HG03175 (cell line): ENCODE measurements around the gene RFTN1.

Experiments
- ATAC-seq: cut with Tn5 transposase; IDR thresholded peaks from one replicate; pipeline ENCODE4 v1.9.1; 2021; ENCODE audit warnings: mild to moderate bottlenecking, moderate library complexity; ENCODE audit not compliant: unreplicated experiment

RFTN1 gene

GRCh38 chr3:16364963-16365362 is 148.5 kb downstream of the RFTN1 start:
- no peak for ATAC-seq

GRCh38 chr3:16364323-16364722 is 149.2 kb downstream of the RFTN1 start:
- no peak for ATAC-seq

GRCh38 chr3:16363636-16364035 is 149.9 kb downstream of the RFTN1 start:
- no peak for ATAC-seq

GRCh38 chr3:16362770-16363169 is 150.7 kb downstream of the RFTN1 start:
- ATAC-seq = no peak

- no peak for ATAC-seq
Observed at GRCh38 chr3:16361087-16361486, 152.4 kb downstream of the RFTN1 start.

- no peak for ATAC-seq
Observed at GRCh38 chr3:16359331-16359730, 154.2 kb downstream of the RFTN1 start.

GRCh38 chr3:16358336-16358735 is 155.2 kb downstream of the RFTN1 start:
- no peak for ATAC-seq

- ATAC-seq = no peak
Observed at GRCh38 chr3:16357186-16358121, 156.0 kb downstream of the RFTN1 start.

GRCh38 chr3:16355828-16356227 is 157.7 kb downstream of the RFTN1 start:
- no peak for ATAC-seq

- no peak for ATAC-seq
Observed at GRCh38 chr3:16354291-16354690, 159.2 kb downstream of the RFTN1 start.

- no peak for ATAC-seq
Observed at GRCh38 chr3:16352428-16352827, 161.1 kb downstream of the RFTN1 start.

GRCh38 chr3:16350597-16351318 is 162.7 kb downstream of the RFTN1 start:
- ATAC-seq = no peak

GRCh38 chr3:16349986-16350596 is 163.4 kb downstream of the RFTN1 start:
- ATAC-seq = no peak

GRCh38 chr3:16347548-16347947 is 166.0 kb downstream of the RFTN1 start:
- no peak for ATAC-seq

GRCh38 chr3:16346413-16347081 is 167.0 kb downstream of the RFTN1 start:
- ATAC-seq = no peak

GRCh38 chr3:16343101-16343500 is 170.4 kb downstream of the RFTN1 start:
- no peak for ATAC-seq

GRCh38 chr3:16338999-16339398 is 174.5 kb downstream of the RFTN1 start:
- peak; percentile 59 for ATAC-seq

- ATAC-seq = peak; percentile 94
Observed at GRCh38 chr3:16337856-16338540, 175.5 kb downstream of the RFTN1 start.

- ATAC-seq = no peak
Observed at GRCh38 chr3:16336825-16337224, 176.7 kb downstream of the RFTN1 start.
